Stimulated activated CD4-positive, alpha-beta T cell treated with anti-CD3 and anti-CD28 coated beads, Interleukin-4, amount 100 ng/mL, for 1 hour (primary cell): Measurements from ENCODE around the gene ABCA12.

Experiments used
- DNase-seq: peaks from one replicate; pipeline ENCODE4 v3.0.0-alpha.2; 2020

ABCA12 gene

GRCh38 chr2:215029936-215030335, 108.5 kb downstream of the ABCA12 start:
- no peak for DNase-seq

GRCh38 chr2:215028231-215028630, 110.2 kb downstream of the ABCA12 start:
- DNase-seq, result no peak

- DNase-seq, result no peak
Observed at GRCh38 chr2:215027779-215028178, 110.6 kb downstream of the ABCA12 start.

- DNase-seq, result no peak
Observed at GRCh38 chr2:215022910-215023309, 115.5 kb downstream of the ABCA12 start.

- DNase-seq, result no peak
Observed at GRCh38 chr2:215022418-215022817, 116.0 kb downstream of the ABCA12 start.

GRCh38 chr2:215020283-215020682, 118.1 kb downstream of the ABCA12 start:
- no peak for DNase-seq

GRCh38 chr2:215019521-215020145, 118.8 kb downstream of the ABCA12 start:
- no peak for DNase-seq

- DNase-seq, result no peak
Observed at GRCh38 chr2:215019085-215019484, 119.3 kb downstream of the ABCA12 start.

- no peak for DNase-seq
Observed at GRCh38 chr2:215015421-215015820, 123.0 kb downstream of the ABCA12 start.

GRCh38 chr2:215010390-215010789, 128.0 kb downstream of the ABCA12 start:
- no peak for DNase-seq

- DNase-seq, result no peak
Observed at GRCh38 chr2:215003001-215003400, 135.4 kb downstream of the ABCA12 start.

GRCh38 chr2:215002500-215002899, 135.9 kb downstream of the ABCA12 start:
- no peak for DNase-seq

GRCh38 chr2:215000721-215001120, 137.7 kb downstream of the ABCA12 start:
- no peak for DNase-seq

- DNase-seq, result no peak
Observed at GRCh38 chr2:214995926-214996670, 142.3 kb downstream of the ABCA12 start.

GRCh38 chr2:214995409-214995808, 143.0 kb downstream of the ABCA12 start:
- DNase-seq, result no peak

GRCh38 chr2:214992911-214993310, 145.5 kb downstream of the ABCA12 start:
- DNase-seq, result no peak

- no peak for DNase-seq
Observed at GRCh38 chr2:214989187-214989586, 149.2 kb downstream of the ABCA12 start.

GRCh38 chr2:214987261-214987660, 151.2 kb downstream of the ABCA12 start:
- DNase-seq, result no peak

- DNase-seq, result no peak
Observed at GRCh38 chr2:214985619-214986018, 152.8 kb downstream of the ABCA12 start.

GRCh38 chr2:214966420-214966819, 172.0 kb downstream of the ABCA12 start:
- no peak for DNase-seq

- no peak for DNase-seq
Observed at GRCh38 chr2:214960677-214961076, 177.7 kb downstream of the ABCA12 start.

- no peak for DNase-seq
Observed at GRCh38 chr2:214946949-214947348, 191.5 kb downstream of the ABCA12 start.

GRCh38 chr2:214934006-214934405, 204.4 kb downstream of the ABCA12 start:
- no peak for DNase-seq

GRCh38 chr2:214904634-214905033, 233.8 kb downstream of the ABCA12 start:
- DNase-seq, result no peak

GRCh38 chr2:214904176-214904575, 234.2 kb downstream of the ABCA12 start:
- DNase-seq, result no peak
